Loucy (cell line): Measurements from ENCODE around the gene SEC62.

Source experiments
- EZH2phosphoT487 ChIP-seq: fragments of 200-600 bp; IDR thresholded peaks from 2 replicates; pipeline ENCODE4 v1.6.1; 2018; ENCODE audit warnings: antibody characterized with exemption, mild to moderate bottlenecking, moderate library complexity, borderline replicate concordance
- TF ChIP-seq, protein P1 (sequence below): fragments of 200-600 bp; sonication (generic); conservative IDR thresholded peaks from 2 replicates; pipeline ENCODE4 v1.5.1; 2014; ENCODE audit warnings: mild to moderate bottlenecking, antibody characterized with exemption, low read length

GRCh38 chr3:169953462-169954141 lies 13.0 kb upstream of the SEC62 start:
- TF ChIP-seq, protein P1, sequence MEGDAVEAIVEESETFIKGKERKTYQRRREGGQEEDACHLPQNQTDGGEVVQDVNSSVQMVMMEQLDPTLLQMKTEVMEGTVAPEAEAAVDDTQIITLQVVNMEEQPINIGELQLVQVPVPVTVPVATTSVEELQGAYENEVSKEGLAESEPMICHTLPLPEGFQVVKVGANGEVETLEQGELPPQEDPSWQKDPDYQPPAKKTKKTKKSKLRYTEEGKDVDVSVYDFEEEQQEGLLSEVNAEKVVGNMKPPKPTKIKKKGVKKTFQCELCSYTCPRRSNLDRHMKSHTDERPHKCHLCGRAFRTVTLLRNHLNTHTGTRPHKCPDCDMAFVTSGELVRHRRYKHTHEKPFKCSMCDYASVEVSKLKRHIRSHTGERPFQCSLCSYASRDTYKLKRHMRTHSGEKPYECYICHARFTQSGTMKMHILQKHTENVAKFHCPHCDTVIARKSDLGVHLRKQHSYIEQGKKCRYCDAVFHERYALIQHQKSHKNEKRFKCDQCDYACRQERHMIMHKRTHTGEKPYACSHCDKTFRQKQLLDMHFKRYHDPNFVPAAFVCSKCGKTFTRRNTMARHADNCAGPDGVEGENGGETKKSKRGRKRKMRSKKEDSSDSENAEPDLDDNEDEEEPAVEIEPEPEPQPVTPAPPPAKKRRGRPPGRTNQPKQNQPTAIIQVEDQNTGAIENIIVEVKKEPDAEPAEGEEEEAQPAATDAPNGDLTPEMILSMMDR: no peak
- no peak for TF ChIP-seq EZH2phosphoT487
